GM18517 (cell line): ENCODE results near the gene OCRL.
A peak's percentile ranks its signal among the peaks of the same experiment; 100 is the strongest.

Source experiments
- ATAC-seq: cut with Tn5 transposase; IDR thresholded peaks from one replicate; pipeline ENCODE4 v1.9.1; 2021; ENCODE audit warnings: mild to moderate bottlenecking, moderate library complexity; ENCODE audit not compliant: unreplicated experiment

The OCRL gene

GRCh38 chrX:129631849-129632248 lies 91.8 kb downstream of the OCRL start:
- ATAC-seq = no peak

GRCh38 chrX:129632443-129632842 lies 92.4 kb downstream of the OCRL start:
- ATAC-seq = no peak

DNA sequence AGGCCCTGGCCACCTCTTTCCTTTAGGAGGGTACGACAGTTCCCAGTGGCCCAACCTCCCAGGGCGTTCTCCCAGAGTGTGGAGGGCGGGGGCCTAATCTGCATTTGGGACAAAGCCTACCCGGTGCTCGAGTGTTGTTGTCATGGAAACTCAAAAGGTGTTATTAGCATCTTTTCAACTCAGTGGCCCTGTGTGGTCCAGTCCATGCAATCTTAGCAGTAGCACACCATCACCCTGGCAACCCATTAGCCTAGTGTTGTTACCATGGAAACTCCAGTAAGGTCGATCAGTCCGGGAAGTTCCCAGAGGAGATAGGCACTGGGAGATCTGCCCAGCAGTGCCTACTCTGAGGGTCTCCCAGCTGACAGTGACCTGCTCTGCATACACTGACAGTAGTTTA lies 94.5 kb downstream of the OCRL start:
- no peak for ATAC-seq

DNA sequence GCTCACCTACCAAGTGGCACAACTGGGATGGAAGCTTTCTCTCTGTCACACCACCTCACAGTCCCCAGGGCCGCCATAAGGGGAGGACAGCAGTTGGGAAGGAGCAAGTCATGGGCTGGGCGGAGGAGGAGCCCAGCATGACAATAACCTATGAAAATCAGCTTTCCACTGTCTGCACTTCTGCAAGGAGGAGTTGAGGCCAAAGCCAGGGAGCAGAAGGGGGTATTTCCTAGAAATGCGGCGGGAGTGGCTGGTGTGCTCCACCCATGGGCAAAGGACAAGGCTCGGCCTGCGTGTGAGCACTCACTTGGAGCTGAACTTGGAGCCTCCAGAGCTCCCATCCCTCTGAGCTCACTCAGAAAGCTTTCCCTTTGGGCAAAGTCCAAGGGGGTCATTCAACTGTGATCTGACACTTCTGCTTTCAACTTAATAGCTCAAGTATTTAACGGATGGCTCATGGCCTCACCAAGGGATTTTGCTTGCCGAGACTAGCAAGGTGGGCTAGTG lies 96.2 kb downstream of the OCRL start:
- no peak for ATAC-seq

DNA sequence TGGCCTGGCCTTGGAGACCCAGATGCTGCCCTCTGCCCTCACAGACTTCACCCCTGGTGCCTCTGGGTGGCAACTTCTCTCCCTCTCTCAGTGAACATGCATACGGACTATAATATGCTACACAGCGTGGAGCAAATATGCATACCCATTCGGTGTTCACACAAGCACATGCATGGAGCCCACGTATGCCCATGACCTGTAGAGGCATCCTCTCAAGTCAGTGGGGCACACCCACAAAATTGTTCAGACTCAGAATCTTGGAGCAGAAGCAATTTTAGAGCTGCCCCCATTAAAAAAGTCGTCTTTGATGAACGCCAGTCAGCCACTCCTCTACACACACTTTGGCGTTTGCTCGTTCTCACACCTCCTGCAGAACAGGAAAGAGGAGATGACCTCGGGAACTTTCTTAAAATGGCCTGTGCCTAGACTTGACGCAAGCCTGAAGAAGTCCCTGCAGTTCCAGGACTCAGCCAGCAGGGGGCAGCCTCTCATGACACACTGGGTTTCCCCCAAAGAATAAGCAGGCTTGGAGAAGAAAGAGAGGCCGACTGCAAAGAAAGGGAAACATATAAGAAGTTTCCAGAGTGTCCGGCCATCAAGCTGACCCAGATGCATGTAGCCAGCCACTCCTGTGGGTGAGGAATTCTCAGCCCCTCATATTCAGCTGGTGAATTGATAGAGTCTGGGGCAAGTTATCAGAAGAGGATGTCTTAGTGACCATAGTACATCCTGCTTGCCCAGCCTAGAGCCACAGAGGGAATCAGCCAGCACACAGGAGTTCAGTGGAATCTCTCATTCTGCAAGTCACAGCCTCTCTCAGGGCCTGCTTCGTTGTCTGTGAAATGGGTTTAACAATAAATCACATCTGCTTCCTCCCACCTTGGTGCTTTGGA lies 97.4 kb downstream of the OCRL start:
- ATAC-seq = peak; percentile 67

GRCh38 chrX:129638917-129639316 lies 98.9 kb downstream of the OCRL start:
- no peak for ATAC-seq

DNA sequence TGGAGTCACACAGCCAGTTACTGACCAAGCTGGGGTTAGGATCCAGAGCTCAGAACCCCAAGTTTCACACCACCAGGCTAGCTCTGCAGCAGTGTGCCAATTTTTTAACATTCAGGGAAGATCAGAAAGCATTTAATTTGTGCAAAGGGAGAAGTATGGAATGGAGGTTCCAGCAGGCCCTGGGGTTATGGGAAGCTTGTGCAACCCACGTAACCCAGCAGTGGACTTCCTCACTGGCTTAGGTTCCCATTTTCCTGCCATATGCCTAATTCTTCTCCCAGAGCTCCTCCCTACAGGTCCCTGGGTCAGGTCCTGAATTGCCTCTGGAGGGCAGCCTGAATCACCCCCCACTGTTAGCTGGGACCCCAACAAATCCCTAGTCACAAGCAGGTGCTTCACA lies 100.7 kb downstream of the OCRL start:
- no peak for ATAC-seq

- ATAC-seq = no peak
These were observed 101.4 kb downstream of the OCRL start for GRCh38 chrX:129641469-129641868.

DNA sequence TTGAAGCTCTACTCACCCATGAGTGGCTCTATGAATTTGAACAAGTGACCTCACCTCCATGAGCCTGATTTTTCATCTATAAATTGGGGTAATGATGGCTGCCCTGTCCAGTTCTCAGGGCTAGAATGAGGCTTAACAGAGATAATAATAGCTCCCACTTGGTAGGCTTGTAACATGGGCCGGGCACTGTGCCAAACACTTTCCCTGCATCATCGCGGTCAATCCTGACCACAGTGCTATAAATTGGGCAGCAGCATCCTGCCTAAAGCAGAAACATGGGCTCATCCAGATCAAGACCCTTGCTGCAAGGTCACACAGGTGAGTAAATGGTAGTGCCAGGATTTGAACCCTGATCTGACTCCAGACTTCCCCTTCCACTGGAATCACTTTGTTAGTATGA lies 101.9 kb downstream of the OCRL start:
- ATAC-seq = no peak
